ENCODE data around the gene NUDT14. TPM values are rescaled to one million over a fixed set of nuclear protein-coding genes. Genes with fewer than 3 reads are reported as not detected.

NUDT14 gene
- total RNA-seq, 4 donors from 2014 or later, result 9.7 to 17.6 (median 15.4) TPM

GRCh38 chr14:105166571-105167302, 14.4 kb downstream of the NUDT14 start:
- peaks cover 42 to 91% (median 56%) of the 10 kb centered on the region in 3 donors for H3K4me1 ChIP-seq
- intact Hi-C loops (cut with DNase I), result loop anchor here (5.0 kb wide), 1 partner anchor 74 kb away; no protein-coding TSS in a partner anchor
- WGBS, 2 donors, result 26 to 59% methylated on average over 5 to 11 of the region's 22 CpGs
- DNase-seq, result no peak
- no peaks in the 10 kb centered on the region for H3K9me3 ChIP-seq
- H3K36me3 ChIP-seq, result no peaks in the 10 kb centered on the region
- peak overlapping the region; percentile 54 to 78 (median 67) for H3K27ac ChIP-seq
- H3K4me3 ChIP-seq, result peak overlapping the region in 3 of 4 donors; percentile 18 to 75 (median 51)
- TF ChIP-seq POLR2A (IDR thresholded peaks at IDR 0.05), result no peak
- no peak for TF ChIP-seq CTCF (IDR thresholded peaks at IDR 0.05)
- peaks cover 0 to 94% (median 0%) of the 10 kb centered on the region in 4 donors for H3K27me3 ChIP-seq

GRCh38 chr14:105165761-105166485, 15.2 kb downstream of the NUDT14 start:
- TF ChIP-seq CTCF (IDR thresholded peaks at IDR 0.05), result no peak
- no peak for TF ChIP-seq POLR2A (IDR thresholded peaks at IDR 0.05)
- Histone ChIP-seq H3K9me3 (no peaks in the 10 kb centered on the region), H3K36me3 (no peaks in the 10 kb centered on the region), H3K4me3 (peak overlapping the region; percentile 8 to 75 (median 34)), H3K4me1 (peaks cover 38 to 92% (median 52%) of the 10 kb centered on the region in 3 donors), H3K27ac (peak overlapping the region; percentile 54 to 78 (median 67)), H3K27me3 (peaks cover 0 to 92% (median 0%) of the 10 kb centered on the region in 4 donors)
- 29% methylated on average over 8 of the region's 32 CpGs; no CpG with 5 or more reads in 1 of the 2 donors for WGBS, 2 donors
- no peak for DNase-seq
- intact Hi-C loops (cut with DNase I), result loop anchor here (5.0 kb wide), 1 partner anchor 74 kb away; no protein-coding TSS in a partner anchor

DNA sequence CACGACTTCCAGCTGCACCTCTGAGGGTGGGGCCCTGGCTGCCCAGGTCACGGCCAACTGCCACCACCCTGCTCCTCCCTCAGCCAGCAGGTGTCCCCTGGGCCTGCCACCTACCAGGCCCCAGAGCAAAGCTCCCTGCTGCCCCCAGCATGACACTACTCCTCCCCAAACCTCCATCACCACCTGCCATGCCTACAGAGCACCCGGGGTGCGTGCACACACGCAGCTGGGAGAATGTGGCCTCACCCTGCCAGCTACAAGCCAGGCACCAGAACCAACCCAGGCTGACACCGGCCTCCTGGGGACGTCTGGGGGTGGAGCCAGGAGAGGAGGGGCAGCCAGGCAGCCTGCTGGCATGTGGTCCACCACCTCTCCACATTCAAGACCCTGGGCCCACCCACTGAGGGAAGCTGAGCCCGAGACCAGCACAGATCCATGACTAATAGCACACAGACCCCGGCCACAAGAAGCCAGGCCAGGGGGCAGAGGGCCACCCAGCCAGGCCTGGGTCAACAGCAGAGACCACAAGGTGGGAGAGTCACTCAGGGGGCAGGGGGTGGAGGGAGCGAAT, 15.9 kb downstream of the NUDT14 start:
- no peaks in the 10 kb centered on the region for H3K9me3 ChIP-seq
- H3K4me1 ChIP-seq, result peaks cover 31 to 92% (median 45%) of the 10 kb centered on the region in 3 donors
- DNase-seq, result no peak
- H3K27me3 ChIP-seq, result peaks cover 0 to 85% (median 0%) of the 10 kb centered on the region in 4 donors
- WGBS, 2 donors, result 43 to 75% methylated on average over 2 of the region's 10 CpGs
- peak overlapping the region in 3 of 4 donors; percentile 38 to 78 (median 73) for H3K27ac ChIP-seq
- intact Hi-C loops (cut with DNase I), result loop anchor here (5.0 kb wide), 1 partner anchor 73 kb away; no protein-coding TSS in a partner anchor
- peak overlapping the region; percentile 8 to 75 (median 34) for H3K4me3 ChIP-seq
- H3K36me3 ChIP-seq, result no peaks in the 10 kb centered on the region
- TF ChIP-seq POLR2A (IDR thresholded peaks at IDR 0.05) (no peak), CTCF (IDR thresholded peaks at IDR 0.05) (no peak)

DNA sequence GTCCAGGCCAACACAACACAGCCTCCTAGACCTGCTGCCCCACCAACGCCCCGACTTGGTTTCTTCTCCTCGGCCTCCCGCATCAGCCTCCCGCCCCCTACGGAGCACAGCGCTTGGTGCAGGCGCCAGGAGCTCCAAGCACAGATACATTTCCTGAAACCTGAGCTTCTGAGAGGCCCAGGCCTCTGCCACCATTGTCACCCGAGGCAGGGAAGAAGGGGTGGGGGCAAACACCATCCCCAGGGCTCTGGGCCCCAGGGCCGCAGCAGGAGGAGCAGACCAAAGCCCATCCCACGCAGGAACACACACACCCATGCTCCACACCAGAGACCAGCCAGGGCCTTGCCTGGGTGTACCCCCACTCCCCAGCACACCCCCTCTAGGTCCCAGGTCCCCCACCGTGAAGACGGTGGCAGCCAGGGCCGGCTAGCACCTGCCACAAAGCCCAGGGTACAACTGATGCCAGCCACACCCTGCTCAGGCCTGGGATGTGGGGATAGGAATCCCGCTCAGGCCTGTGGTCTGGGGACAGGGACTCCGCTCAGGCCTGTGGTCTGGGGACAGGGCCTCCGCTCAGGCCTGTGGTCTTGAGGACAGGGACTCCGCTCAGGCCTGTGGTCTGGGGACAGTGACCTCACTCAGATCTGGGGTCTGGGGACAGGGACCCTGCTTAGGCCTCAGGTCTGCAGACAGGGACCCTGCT, 17.9 kb downstream of the NUDT14 start:
- Histone ChIP-seq H3K9me3 (no peaks in the 10 kb centered on the region), H3K27me3 (peaks cover 0 to 67% (median 0%) of the 10 kb centered on the region in 4 donors), H3K36me3 (no peaks in the 10 kb centered on the region), H3K4me3 (no peak overlapping the region), H3K4me1 (peaks cover 18 to 84% (median 33%) of the 10 kb centered on the region in 3 donors), H3K27ac (no peak overlapping the region)
- no peak for TF ChIP-seq POLR2A (IDR thresholded peaks at IDR 0.05)
- TF ChIP-seq CTCF (IDR thresholded peaks at IDR 0.05), result no peak
- no peak for DNase-seq
- intact Hi-C loops (cut with DNase I), result no loop called here
- WGBS, 2 donors, result 76% methylated on average over 7 of the region's 18 CpGs; no CpG with 5 or more reads in 1 of the 2 donors

All from esophagus squamous epithelium (tissue), 5 donors.